NCI-H2029 (cell line): ENCODE measurements around the gene ACBD6.
A peak's percentile ranks its signal among the peaks of the same experiment; 100 is the strongest.

Experiments used
- DNase-seq: peaks from one replicate; lab custom pipeline; 2025; lab: John Stamatoyannopoulos, UW

The ACBD6 gene

GRCh38 chr1:180525715-180526039 lies 23.3 kb upstream of the ACBD6 start:
- DNase-seq = no peak

GRCh38 chr1:180524915-180525714 lies 22.7 kb upstream of the ACBD6 start:
- DNase-seq = no peak

DNA sequence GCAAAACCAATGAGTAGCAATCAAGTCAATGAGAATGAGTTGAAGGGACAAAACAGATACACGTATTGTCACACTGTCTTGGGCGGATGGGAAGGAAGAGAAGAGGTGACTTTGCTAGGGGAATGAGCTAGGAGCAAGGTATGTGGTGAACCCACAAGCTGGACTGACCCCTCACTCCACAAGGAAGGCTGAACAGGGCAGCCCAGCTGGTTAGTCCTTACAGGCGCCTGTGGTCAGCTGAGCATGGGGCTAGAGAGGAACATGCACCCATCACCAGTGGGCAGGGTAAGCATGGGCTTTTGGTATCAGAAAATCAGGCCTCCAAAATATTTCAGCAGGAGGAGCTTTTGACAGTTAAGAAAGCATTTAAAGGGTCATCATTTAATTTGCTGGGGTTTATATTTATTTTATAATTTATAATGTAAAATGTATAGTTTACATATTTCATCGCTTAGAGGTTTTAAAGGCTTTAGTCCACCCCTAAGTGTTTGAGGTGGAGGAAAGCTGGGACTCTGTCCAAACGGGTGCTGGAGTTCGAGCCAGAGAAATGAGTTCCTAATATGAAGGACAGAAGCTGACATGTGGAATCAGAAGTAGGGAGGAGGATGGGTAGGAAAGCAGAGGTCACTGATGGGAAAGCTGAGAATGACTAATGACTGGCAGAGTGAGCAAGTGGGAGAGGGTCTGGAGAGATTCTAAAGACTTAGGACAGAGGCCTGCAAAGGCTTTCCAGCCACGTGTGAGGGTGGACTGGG lies 22.0 kb upstream of the ACBD6 start:
- no peak for DNase-seq

GRCh38 chr1:180522213-180522515 lies 19.8 kb upstream of the ACBD6 start:
- no peak for DNase-seq

DNA sequence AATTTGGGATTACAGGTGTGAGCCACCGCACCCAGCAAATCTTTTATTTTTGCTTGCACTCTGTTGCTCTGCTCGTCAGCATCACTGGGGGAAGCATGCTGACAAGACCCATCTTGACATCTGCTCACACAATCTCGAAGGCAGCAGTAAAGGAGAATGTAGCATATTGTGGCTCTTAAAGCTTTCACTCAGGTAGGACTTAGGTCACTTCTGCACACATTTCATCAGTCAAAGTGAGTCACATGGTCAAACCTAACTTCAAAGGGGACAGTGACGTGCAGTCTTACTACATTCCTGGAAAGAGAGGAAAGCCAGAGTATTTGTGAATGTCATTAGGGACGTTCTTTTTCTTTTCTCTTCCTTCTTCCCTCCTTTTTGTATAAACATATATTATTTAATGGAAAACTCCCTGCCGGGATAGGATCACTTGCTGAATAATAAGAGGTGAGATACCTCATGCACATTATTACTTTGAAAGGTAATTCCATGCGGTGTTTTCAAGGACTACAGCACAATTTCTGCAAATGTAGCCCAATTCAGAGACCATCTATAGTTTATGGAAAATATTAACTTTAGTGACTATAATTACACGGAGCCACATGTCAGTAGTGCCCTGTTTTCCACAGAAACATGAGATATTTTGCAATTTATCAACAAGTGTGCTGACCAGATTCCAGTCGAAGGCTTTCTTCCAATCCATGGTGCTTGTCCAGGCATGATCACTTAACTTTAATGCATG lies 19.3 kb upstream of the ACBD6 start:
- DNase-seq = no peak

DNA sequence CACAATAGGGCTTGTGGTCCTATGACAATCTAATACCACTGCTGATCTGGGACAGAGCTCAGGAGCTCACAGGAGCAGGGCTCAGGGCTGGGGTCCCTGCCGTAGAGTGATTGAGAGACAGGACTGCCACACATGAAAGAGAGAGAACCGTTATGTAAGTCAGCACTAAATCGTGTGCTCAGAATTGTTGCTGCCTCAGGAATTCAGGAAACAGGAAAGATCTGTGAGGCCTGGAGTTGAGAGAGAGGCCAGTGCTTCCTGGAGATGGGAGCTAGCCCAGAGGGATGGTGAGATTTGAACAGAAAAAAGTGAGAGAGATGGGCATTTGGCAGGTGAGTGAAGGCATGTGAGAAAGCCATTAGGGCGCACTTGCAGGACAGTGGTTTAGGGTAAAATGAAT lies 17.5 kb upstream of the ACBD6 start:
- no peak for DNase-seq

DNA sequence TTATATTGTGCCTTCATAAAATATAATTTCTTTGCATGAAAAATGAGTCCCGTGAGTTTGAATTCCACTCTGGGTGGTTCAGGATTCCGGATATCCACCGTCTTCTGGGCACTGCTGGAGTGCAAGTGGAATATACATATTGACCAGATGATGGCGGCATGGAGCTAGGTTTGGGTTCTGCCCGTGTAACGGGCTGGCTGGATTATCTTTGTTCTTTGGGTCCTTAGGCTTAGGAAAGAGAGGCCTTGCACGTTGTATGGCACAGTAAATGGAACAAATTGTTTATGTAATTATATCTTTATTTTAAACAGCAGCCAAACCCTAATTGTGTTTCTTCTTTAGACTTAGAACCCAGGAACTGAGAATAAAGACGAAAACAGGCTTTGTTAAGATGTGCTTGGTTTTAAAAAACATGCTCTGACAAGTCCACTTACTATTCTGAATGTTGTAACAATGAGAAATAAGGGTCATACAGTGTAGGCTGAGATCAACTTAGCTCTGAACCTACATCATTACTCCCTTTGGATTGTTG lies 13.5 kb upstream of the ACBD6 start:
- peak; percentile 42 for DNase-seq

GRCh38 chr1:180515364-180515763 lies 13.0 kb upstream of the ACBD6 start:
- DNase-seq = no peak

DNA sequence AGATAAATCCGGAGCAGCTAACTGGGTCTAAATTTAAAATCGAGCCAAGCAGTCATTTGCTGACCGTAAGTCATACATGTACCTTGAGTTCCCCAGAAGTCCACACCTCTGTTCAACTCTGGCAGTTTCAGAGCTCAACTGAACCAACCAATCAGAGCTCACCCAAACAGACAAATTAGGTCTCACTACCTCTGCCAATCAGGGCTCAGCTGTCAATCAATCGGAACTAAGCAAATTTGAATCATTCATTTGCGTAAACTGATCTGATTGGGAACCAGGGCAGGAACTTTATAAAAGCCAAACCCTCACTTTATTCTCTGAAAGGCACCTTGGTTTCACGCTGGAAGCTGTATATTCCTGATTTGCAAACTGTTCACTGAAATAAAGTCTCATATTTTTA lies 11.2 kb upstream of the ACBD6 start:
- DNase-seq = no peak

DNA sequence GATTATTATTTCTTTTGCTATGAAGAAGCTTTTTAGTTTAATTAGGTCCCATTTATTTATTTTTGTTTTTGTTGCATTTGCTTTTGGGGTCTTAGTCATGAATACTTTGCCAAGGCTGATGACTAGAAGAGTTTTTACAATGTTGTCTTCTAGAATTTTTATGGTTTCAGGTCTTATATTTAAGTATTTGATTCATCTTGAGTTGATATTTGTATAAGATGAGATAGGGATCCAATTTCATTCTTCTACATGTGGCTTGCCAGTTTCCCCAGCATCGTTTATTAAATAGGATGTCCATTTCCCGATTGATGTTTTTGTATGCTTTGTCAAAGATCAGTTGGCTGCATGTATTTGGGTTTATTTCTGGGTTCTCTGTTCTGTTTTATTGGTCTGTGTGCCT lies 8.5 kb upstream of the ACBD6 start:
- no peak for DNase-seq

GRCh38 chr1:180508725-180509097 lies 6.3 kb upstream of the ACBD6 start:
- DNase-seq = no peak

DNA sequence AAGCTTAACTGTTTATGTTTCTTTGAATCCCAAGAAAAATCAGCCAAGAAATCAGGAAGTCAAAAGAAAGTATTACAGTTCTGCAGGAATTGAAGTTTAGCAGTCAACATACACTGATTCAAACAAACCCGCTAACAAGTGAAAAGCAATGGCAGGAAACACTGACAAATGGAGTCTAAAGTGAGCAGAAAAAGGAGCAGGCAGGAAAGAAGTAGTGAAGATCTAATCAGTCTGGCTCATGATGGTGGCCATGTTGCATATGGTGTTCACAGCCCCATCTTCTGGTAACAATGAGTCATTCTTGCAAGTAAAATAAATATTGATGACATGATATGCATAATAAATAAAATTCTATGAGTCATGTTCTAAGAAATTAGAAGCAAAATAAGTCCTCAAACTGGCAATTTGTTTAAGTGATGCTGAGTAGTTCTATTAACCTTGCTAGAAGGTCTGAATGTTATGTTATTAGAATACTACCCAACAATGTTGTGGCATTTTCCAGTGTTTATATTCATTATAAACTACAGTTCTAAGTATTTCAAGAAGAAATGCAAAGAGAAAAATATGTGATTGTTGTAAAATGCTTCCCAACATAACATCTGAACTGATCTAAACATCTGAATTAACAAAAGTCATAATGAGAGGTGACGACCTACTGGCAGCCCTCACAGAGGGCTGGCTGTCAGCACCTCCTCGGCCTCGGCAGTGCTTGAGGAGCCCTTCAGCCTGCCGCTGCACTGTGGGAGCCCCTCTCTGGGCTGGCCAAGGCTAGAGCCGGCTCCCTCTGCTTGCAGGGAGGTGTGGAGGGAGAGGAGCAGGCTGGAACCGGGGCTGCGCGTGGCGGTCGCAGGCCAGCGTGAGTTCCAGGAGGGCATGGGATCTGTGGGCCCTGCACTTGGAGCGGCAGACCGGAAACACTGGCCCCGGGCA lies 5.7 kb upstream of the ACBD6 start:
- no peak for DNase-seq

- DNase-seq = no peak
Observed at GRCh38 chr1:180505732-180506335, 3.5 kb upstream of the ACBD6 start.

- no peak for DNase-seq
Observed at GRCh38 chr1:180504186-180504585, 1.8 kb upstream of the ACBD6 start.

DNA sequence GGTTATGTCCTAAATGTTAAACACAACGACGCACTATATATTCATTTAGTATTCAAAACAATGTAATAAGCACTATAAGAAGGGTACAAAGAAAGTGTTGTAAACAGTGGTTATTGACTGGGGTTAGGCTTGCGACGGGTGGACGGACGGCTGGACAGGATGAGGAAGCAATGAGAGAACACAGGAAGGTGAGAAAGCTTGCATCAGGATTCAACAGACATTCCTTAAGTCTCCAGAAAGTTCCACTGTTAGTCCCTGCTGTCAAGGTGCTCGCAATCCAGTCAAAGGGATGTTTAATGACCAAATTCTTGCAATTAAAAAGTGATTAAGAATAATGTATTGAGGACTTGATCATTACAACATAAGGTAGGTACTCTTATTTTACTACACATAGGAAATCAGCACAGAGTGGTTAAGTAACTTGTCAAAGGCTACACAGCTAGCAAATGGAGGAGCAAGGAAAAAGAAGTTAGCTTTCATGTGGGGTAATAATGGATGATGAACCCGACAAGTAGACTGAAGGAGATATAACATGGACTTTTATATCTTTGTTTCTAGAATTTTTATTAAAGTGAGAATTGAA lies 994 bp upstream of the ACBD6 start:
- no peak for DNase-seq

GRCh38 chr1:180501865-180502360 lies 464 bp downstream of the ACBD6 start:
- DNase-seq = peak; percentile 72

DNA sequence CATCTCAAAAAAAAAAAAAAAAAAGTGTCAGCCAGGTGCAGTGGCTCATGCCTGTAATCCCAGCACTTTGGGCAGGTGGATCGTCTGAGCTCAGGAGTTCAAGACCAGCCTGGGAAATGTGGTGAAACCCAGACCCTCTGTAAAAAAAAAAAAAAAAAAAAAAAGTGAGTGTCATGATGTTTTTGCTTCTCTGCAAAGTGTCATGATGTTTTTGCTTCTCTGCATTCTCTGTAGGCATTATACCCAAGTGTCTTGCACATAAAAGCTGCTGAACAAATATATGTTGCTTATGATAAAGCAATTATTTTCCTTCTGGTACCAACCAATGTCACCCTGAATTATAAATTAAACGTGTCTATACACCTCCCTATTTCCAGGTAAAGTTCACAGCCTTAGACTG lies 1.7 kb downstream of the ACBD6 start:
- DNase-seq = no peak

DNA sequence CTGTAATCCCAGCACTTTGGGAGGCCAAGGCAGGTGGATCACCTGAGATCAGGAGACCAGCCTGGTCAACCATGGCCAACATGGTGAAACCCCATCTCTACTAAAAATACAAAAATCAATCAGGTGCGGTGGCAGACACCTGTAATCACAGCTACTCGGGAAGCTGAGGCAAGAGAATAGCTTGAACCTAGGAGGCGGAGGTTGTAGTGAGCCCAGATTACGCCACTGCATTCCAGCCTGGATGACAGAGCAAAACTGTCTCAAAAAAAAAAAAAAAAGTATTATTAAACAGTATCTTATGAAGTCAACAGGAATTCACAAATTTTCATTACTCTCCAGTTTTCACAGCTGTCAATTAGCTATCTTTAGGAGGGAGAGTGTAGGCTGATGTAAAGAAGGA lies 3.8 kb downstream of the ACBD6 start:
- no peak for DNase-seq

- no peak for DNase-seq
Observed at GRCh38 chr1:180497826-180498225, 4.6 kb downstream of the ACBD6 start.

- no peak for DNase-seq
Observed at GRCh38 chr1:180494370-180494769, 8.0 kb downstream of the ACBD6 start.

- DNase-seq = no peak
Observed at GRCh38 chr1:180489976-180490375, 12.4 kb downstream of the ACBD6 start.
